ENCODE measurements around the gene AJUBA. TPM values are rescaled to one million over a fixed set of nuclear protein-coding genes. Genes with fewer than 3 reads are reported as not detected.
A peak's percentile ranks its signal among the peaks of the same experiment; 100 is the strongest.

The AJUBA gene
- polyA plus RNA-seq, 3 donors from 2014 or later = 0.18 to 0.21 TPM; not detected in 1

DNA sequence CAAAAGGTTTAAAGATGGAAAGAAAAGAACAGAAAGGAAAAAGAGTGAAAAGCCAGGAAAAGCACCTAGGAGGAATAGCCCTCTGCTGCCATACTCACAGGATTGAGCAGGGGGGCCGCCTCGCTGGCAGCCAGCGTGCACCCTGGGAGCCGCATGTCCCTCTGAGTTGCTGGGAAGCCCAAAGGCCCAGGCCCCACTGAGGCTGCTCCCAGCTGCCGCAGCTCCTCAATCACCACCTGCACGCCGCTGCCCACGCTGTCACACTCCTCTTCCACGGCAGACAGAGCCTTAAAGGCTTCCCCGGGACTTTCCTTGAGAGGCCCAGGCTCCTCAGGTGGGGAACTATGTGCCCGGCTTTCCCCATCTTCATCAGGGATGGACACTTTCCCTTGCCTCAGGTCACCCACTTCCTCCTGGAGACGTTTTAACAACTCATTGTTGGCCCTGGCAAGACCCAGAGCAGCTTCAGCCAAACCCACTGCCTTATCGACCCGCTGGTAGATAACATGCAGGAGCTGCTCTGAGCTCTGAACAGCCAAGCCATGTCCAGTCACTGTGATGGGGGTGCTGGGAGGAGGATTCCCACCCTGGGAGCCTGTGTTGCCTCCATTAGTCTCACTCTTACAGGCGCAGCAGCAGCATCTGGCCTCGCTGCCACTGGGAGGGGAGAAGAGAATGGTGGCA, 16.1 kb upstream of the AJUBA start:
- Mint-ChIP-seq H3K27ac (no peak overlapping the region), H3K4me1 (peaks cover 0 to 1% of the 10 kb centered on the region in 2 donors), H3K4me3 (no peak overlapping the region), H3K9me3 (no peaks in the 10 kb centered on the region), H3K27me3 (ENCODE audit: low read depth in 3 of 3) (peaks cover 0 to 2% (median 2%) of the 10 kb centered on the region in 3 donors), H3K36me3 (peaks cover 7 to 10% (median 9%) of the 10 kb centered on the region in 3 donors)
- DNase-seq = no peak

DNA sequence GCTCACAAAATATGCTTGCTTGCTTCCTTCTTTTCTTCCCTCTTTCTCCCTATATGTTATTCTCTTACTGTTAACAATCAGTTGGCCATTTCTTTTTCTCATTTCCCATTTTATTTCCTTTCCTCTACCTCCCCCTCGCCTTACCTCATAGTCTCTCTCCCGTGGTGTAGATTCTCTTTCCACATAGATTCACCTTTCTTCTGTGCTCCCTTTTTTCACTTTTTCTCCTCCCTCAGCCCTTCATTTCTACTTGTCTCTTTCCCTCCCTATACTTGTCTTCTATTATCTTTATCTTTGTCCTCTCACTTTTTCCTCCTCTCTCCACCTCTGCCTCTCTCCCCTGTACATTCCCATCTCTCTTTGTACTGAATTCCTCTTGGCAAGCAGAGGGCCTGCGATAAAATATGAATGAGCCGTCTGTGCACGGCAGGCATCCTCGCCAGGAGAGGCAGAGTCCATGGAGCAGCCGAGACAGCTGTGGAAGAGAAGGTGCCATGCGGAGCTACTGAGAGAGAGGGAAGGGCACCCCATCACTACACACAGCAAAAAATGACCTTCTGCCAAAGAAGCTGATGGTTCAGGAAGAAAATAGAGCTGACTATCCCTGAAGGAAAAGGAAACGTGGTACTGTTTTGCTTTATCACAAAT, 15.4 kb upstream of the AJUBA start:
- H3K4me3 Mint-ChIP-seq = no peak overlapping the region
- no peaks in the 10 kb centered on the region for H3K9me3 Mint-ChIP-seq
- peaks cover 0 to 1% of the 10 kb centered on the region in 2 donors for H3K4me1 Mint-ChIP-seq
- no peak overlapping the region for H3K27ac Mint-ChIP-seq
- peaks cover 9 to 15% (median 11%) of the 10 kb centered on the region in 3 donors for H3K36me3 Mint-ChIP-seq
- DNase-seq = no peak
- H3K27me3 Mint-ChIP-seq (ENCODE audit: low read depth in 3 of 3) = peaks cover 0 to 2% (median 2%) of the 10 kb centered on the region in 3 donors

DNA sequence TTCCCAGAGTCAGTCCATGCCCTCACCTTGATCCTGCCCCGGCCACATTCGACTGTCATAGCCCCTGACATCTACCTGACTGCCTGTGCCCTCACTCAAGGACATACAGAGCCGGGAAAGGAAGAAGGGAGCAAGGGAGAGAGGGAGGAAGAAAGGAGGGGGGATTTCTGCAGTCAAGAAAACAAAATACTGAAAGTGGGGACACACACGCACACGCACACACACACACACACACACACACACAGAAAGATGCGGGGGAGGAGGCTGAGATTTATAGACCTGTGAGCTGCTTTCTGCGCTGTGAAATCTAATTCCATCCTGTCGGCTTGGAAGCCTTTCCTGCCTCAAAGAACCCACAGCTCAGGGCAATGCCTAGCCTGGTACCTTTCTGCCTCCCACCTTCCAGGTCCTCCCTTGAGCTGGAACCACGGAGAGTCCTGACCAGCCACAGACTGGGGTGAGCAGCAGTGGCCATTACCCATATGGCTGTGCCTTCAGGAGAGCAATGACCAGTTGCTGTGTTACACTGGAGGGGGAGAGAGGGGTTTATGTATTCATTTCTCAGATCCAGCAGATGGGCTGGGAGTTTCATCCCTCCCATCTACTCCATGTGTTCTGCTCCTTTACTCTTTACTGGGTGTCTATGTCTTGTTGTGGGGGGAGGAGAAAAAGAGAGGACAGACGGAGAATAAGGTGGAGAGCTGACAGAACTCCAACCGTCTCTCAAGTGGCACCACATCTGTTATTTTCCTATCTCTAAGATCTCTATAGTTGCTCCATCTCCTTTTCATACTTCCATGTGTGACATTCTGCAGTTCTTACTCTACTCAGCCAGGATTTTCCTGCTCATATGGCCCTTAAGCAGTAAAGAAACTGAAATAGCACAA, 14.7 kb upstream of the AJUBA start:
- no peak for DNase-seq
- Mint-ChIP-seq H3K4me3 (no peak overlapping the region), H3K27me3 (ENCODE audit: low read depth in 3 of 3) (peaks cover 0 to 2% (median 2%) of the 10 kb centered on the region in 3 donors)

DNA sequence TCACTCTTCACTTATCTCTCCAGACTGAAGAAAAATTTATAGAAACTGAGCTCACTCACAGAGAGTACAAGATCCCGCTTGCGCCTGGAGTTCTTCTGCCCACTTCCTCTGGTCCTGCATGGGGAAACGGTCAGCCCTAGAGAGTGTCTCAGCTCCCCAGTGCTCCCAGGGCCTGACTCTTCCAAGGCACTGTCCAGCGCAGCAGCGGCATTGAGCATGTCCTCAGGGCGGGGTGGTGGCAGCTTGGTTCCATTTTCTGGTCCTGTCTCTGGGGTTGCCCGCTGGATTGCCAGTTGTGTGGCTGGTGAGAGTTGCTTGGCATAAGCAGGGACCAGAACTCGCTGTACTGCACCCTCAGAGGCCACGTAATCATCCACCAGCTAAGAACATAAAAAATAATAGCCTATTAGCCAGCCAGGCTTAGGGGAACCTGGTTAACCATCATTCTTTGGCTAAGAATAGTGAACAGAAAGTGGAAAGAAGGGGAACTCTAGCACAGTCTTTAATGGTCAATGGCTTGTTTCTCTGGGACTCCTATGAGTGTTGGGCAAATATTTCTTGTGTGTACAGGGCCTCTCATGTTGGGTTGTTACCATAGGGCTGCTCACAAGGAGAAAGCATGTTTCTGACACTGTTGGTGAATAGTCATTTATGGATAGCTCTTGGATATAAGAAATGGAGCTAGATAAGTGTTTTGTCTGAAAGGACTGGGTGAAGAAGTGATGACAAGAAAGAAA, 13.7 kb upstream of the AJUBA start:
- Mint-ChIP-seq H3K9me3 (no peaks in the 10 kb centered on the region), H3K4me3 (no peak overlapping the region), H3K27ac (no peak overlapping the region), H3K36me3 (peaks cover 9 to 19% (median 16%) of the 10 kb centered on the region in 3 donors), H3K27me3 (ENCODE audit: low read depth in 3 of 3) (peaks cover 0 to 2% (median 2%) of the 10 kb centered on the region in 3 donors), H3K4me1 (peaks cover 0 to 1% of the 10 kb centered on the region in 2 donors)
- DNase-seq = no peak

More for the DNA sequence above, 14.7 kb upstream of the AJUBA start:
- no peaks in the 10 kb centered on the region for H3K9me3 Mint-ChIP-seq
- H3K36me3 Mint-ChIP-seq = peaks cover 9 to 15% (median 11%) of the 10 kb centered on the region in 3 donors
- peaks cover 0 to 1% of the 10 kb centered on the region in 2 donors for H3K4me1 Mint-ChIP-seq
- no peak overlapping the region for H3K27ac Mint-ChIP-seq

DNA sequence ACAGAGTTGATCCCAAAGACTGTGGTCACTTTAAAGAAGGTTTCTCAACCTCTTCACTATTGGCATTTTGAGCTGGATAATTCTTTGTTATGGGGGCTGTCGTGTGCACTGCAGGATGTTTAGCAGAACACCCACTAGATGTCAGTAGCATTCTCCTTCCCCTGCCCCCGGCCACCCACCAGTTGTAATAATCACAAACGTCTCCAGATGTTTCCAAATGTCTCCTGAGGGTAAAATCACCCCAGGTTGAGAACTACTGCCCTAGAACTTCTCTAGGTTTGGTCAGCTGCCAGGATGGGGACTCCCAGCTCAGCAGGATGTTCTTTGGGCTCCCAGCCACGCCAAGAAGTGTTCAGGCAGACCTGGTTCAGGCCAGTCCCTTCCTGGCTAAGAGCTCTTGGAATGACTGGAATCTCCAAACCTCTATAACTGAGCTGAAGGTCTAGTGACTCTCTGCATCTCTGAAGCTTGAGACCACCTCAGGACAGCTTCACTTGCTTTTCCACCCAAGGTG, 12.5 kb upstream of the AJUBA start:
- peaks cover 0 to 1% of the 10 kb centered on the region in 2 donors for H3K4me1 Mint-ChIP-seq
- H3K9me3 Mint-ChIP-seq = no peaks in the 10 kb centered on the region
- H3K27ac Mint-ChIP-seq = no peak overlapping the region

DNA sequence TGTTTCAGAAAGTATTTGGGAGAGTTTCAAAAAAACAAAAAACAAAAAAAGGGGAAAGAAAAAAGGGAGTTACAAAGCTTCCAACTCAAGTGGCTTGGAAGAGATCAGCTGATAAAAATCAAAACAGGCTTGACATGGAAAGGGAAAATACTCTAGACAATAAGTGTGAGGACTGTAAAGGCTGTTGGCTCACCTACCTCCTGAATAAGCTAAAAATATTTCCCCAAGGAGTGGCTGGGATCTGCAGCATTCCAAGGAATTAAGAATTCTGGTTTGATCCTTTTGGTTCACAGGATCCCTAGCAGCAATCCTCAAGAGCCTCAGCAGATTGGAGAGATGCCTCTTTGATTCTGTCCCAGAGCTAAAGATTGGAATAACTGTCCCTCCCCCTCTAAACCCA, 11.2 kb upstream of the AJUBA start:
- Mint-ChIP-seq H3K4me1 (peaks cover 0 to 1% of the 10 kb centered on the region in 2 donors), H3K27ac (no peak overlapping the region), H3K4me3 (no peak overlapping the region), H3K27me3 (ENCODE audit: low read depth in 3 of 3) (peaks cover 0 to under 1% (median 0%) of the 10 kb centered on the region in 3 donors), H3K36me3 (peaks cover 13 to 29% (median 28%) of the 10 kb centered on the region in 3 donors), H3K9me3 (no peaks in the 10 kb centered on the region)
- DNase-seq = no peak

More for the DNA sequence above, 12.5 kb upstream of the AJUBA start:
- peak in 1 of 3 donors; percentile 24 for DNase-seq
- H3K27me3 Mint-ChIP-seq (ENCODE audit: low read depth in 3 of 3) = peaks cover 0 to 2% (median 2%) of the 10 kb centered on the region in 3 donors
- no peak overlapping the region for H3K4me3 Mint-ChIP-seq
- H3K36me3 Mint-ChIP-seq = peaks cover 13 to 23% (median 19%) of the 10 kb centered on the region in 3 donors

DNA sequence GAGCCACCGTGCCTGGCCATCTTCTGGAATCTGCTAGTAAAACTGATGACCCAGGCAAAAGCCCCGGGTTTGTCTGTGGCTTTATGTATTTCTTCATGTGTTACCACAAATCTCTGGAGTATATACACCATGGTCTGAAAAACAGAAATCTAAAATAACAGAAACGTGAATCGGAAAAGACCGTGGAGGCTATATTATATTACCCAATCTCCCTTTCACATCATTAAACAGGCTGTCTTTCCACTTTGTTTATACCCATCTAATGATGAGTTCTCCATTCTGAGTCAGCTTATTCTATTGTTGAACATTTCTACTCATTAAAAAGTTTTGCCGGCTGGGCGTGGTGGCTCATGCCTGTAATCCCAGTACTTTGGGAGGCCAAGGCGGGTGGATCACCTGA, 9.5 kb upstream of the AJUBA start:
- peaks cover 0 to 1% of the 10 kb centered on the region in 2 donors for H3K4me1 Mint-ChIP-seq
- no peak overlapping the region for H3K27ac Mint-ChIP-seq
- no peak for DNase-seq
- H3K36me3 Mint-ChIP-seq = peaks cover 13 to 32% (median 29%) of the 10 kb centered on the region in 3 donors
- no peak overlapping the region for H3K4me3 Mint-ChIP-seq
- no peaks in the 10 kb centered on the region for H3K9me3 Mint-ChIP-seq
- H3K27me3 Mint-ChIP-seq (ENCODE audit: low read depth in 3 of 3) = no peaks in the 10 kb centered on the region

DNA sequence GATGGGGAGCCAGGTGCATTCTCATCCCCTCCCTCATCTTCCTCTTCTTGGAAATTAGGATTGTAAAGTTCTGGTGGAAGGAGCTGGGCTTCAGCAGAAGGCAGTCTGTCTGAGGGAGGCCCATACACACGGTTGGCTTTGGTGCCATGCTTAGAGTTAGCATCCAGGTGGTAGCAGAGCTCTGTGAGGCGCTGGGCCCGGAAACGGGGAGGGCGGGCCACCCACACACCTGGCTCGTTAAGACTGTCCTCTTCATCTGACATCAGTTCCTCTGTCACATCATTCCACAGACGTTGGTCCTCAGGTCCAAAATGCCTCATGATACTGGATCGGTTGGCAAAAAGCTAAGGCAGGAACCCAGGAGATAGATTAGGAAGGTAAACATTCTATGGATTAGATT, 4.9 kb upstream of the AJUBA start:
- Mint-ChIP-seq H3K9me3 (no peaks in the 10 kb centered on the region), H3K4me3 (no peak overlapping the region), H3K27me3 (ENCODE audit: low read depth in 3 of 3) (no peaks in the 10 kb centered on the region), H3K27ac (no peak overlapping the region), H3K36me3 (peaks cover 8 to 25% (median 21%) of the 10 kb centered on the region in 3 donors), H3K4me1 (no peaks in the 10 kb centered on the region)
- no peak for DNase-seq

DNA sequence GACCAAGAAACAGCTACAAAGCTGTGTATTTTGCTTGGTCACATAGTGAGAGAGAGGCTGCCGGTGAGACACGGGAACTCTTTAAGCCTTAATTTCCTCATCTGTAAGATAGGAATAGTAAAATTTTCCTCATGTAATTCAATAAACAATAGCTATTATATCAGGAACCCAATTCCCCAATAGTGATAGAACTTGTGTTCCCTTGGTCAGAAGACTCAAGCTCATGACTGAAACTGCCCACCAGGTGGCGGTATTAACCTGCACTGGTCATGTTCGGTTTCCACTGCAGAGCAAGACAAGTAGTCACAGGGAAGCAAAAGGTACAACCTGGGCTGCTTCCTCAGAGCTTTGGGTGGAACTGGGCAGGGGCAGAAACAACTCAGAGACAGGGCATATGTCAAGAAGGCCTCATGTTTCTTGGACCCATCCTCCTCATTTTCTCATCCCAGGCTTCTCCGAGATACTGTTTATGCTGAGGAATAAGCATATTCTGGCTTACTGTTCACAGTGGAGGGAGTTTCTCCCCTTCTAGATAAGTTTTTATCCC, 4.2 kb upstream of the AJUBA start:
- no peaks in the 10 kb centered on the region for H3K27me3 Mint-ChIP-seq (ENCODE audit: low read depth in 3 of 3)
- no peaks in the 10 kb centered on the region for H3K4me1 Mint-ChIP-seq
- DNase-seq = peak; percentile 74 to 79 (median 76)
- peaks cover 8 to 21% (median 17%) of the 10 kb centered on the region in 3 donors for H3K36me3 Mint-ChIP-seq
- no peak overlapping the region for H3K27ac Mint-ChIP-seq
- no peak overlapping the region for H3K4me3 Mint-ChIP-seq
- no peaks in the 10 kb centered on the region for H3K9me3 Mint-ChIP-seq

DNA sequence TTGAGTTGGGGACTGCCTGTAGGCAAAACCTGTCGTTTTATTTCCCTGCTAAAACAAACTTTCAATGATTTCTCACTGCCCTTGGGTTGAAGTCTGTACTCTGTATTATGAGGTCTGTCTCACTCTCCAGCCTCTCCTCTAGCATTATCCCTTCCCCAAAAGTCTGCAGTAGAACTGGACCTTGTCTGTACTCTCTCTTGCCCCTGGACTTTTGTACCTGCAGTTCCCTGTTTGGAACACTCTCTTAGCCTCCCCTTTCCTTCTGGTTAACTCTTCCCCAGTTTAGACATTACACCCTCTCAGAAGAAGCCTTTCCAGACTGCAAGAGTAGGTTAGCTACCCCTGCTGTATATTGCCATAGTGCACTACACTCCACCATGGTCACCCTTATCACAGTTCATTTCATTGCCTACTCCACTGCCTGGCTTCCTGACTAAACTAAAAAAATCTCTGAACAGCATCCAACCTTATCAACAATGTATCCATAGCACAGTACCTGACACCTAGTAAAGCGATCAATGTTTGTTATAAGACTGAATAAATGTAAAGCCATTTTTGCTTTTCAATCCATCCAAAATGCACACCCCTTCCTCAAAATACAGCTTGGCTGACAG, 3.6 kb upstream of the AJUBA start:
- Mint-ChIP-seq H3K9me3 (no peaks in the 10 kb centered on the region), H3K27me3 (ENCODE audit: low read depth in 3 of 3) (no peaks in the 10 kb centered on the region), H3K4me3 (no peak overlapping the region), H3K36me3 (peaks cover 8 to 21% (median 17%) of the 10 kb centered on the region in 3 donors), H3K4me1 (no peaks in the 10 kb centered on the region), H3K27ac (no peak overlapping the region)
- DNase-seq = no peak

DNA sequence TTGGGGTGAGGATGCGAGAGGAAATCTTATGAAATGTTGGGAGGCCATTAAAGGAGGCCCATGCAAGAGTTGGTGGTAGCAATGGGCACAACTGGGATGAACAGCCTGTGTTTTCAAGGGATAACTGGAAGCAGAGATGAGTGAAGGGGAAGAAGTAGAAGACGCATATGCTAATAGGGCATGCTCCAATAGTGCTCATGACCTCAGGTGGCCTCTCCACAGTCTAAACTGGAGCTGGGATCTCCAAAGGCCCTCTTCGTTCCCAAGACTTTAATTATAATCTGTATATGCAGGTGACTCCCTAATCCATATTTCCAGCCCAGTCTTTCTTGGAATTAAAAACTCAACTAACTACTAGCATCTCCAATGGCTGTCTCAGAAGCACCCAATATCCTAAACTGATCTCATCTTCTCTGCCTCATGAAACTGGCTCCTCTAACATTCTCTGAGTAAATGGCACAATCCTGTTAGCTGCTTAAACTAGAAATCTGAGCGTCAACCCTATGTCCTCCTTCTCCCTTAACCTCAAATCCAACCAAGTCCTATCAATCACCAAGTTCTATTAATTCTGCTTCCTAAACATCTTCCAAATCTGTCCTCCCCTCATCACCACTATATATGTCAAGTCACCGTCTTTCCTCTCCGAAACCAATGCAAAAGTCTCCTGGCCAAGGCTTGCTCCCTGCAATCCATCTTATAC, 2.8 kb upstream of the AJUBA start:
- no peak overlapping the region for H3K4me3 Mint-ChIP-seq
- peaks cover 3 to 4% of the 10 kb centered on the region in 2 donors for H3K4me1 Mint-ChIP-seq
- H3K27me3 Mint-ChIP-seq (ENCODE audit: low read depth in 3 of 3) = peaks cover 0 to 2% (median 0%) of the 10 kb centered on the region in 3 donors
- no peaks in the 10 kb centered on the region for H3K9me3 Mint-ChIP-seq
- peaks cover 7 to 20% (median 15%) of the 10 kb centered on the region in 3 donors for H3K36me3 Mint-ChIP-seq
- DNase-seq = no peak
- H3K27ac Mint-ChIP-seq = no peak overlapping the region

DNA sequence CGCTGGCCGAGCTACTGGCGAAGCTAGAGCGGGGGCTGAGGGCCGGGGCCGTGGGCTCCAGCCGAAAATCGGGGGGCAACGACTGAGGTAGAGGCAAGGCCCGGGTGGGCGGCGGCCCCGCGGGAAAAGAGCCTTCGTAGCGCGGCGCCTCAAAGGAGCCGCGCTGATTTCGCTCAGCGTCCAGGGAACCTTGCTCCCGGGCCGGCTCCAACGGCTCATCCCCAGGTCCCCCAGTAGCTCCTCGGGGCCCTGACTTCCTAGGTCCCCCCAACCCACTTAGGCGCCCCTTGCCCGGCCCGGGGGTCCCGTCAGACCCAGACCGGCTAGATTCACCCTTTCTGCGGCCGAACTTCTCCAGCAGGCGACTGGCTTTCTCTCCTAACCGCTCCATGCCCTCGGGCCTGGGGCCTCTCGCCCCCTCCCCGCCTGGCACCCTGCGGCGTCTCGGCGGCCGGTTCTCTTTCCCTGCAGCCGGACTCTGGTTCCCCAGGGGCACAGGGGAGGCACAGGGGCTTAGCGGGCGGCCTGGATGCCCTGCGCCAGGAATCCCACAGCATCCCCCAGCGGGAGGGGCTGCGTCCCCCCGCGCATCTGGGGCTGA, 375 bp downstream of the AJUBA start:
- no peaks in the 10 kb centered on the region for H3K9me3 Mint-ChIP-seq
- no peak for DNase-seq

More for the DNA sequence above, 375 bp downstream of the AJUBA start:
- H3K36me3 Mint-ChIP-seq = no peaks in the 10 kb centered on the region
- peaks cover 2 to 4% (median 2%) of the 10 kb centered on the region in 3 donors for H3K27me3 Mint-ChIP-seq (ENCODE audit: low read depth in 3 of 3)
- no peak overlapping the region for H3K27ac Mint-ChIP-seq
- H3K4me1 Mint-ChIP-seq = peaks cover 5 to 8% of the 10 kb centered on the region in 2 donors
- H3K4me3 Mint-ChIP-seq = peak overlapping the region in 4 of 5 donors; percentile 62 to 73 (median 70)
